ACC112 (cell line): Measurements from ENCODE around the gene HLA-DOA.
A peak's percentile ranks its signal among the peaks of the same experiment; 100 is the strongest.

Source experiments
- H2AFZ ChIP-seq: fragments of 200-600 bp; sonication (generic); one replicate; pipeline ENCODE4 v1.6.0; 2017; ENCODE audit warnings: antibody characterized with exemption, low read length; ENCODE audit not compliant: unreplicated experiment
- H3K27ac ChIP-seq: fragments of 200-600 bp; sonication (generic); 2 replicates; pipeline ENCODE4 v1.5.1; 2014; ENCODE audit warnings: low read depth, mild to moderate bottlenecking, antibody characterized with exemption, low read length, moderate library complexity
- H3K27me3 ChIP-seq: fragments of 200-600 bp; sonication (generic); 2 replicates; pipeline ENCODE4 v1.6.1; 2014; ENCODE audit warnings: mild to moderate bottlenecking, antibody characterized with exemption, low read length, moderate library complexity, mixed read lengths; ENCODE audit not compliant: insufficient read depth
- H3K36me3 ChIP-seq: fragments of 200-600 bp; sonication (generic); 2 replicates; pipeline ENCODE4 v1.6.1; 2016; ENCODE audit warnings: mild to moderate bottlenecking, antibody characterized with exemption, low read length, moderate library complexity, mixed read lengths; ENCODE audit not compliant: insufficient read depth
- H3K4me1 ChIP-seq: fragments of 200-600 bp; sonication (generic); one replicate; pipeline ENCODE4 v1.6.1; 2016; ENCODE audit warnings: low read length, mixed read lengths; ENCODE audit not compliant: insufficient read depth, unreplicated experiment, control insufficient read depth
- H3K4me3 ChIP-seq: fragments of 200-600 bp; sonication (generic); 2 replicates; pipeline ENCODE4 v1.5.1; 2014; ENCODE audit warnings: mild to moderate bottlenecking, low read depth, low read length
- H3K79me2 ChIP-seq: fragments of 200-600 bp; sonication (generic); one replicate; pipeline ENCODE4 v1.6.0; 2016; ENCODE audit warnings: low read length; ENCODE audit not compliant: control insufficient read depth, unreplicated experiment, insufficient read depth

The HLA-DOA gene

DNA sequence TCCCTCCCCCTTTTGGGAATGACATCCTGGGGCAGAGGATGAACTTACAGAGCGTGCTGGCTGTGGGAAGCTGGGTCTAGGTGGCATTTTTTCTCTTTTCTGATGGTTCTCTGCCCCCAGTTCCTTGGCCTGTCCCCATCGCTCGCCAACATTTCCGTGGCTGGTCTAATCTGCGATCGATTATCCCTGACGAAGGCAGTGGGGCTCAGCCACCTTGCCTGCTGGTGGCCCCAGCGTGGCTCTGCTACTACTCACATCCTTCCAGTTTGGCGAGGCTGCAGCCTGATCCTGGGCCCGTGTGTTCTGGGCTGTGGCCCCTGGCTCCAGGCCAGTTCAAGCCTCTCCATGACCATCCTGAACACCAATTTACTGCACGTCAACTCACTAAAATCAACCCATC, 6.4 kb upstream of the HLA-DOA start:
- Histone ChIP-seq H3K4me1 (peaks cover 15% of the 10 kb centered on the region), H3K4me3 (no peak overlapping the region), H3K27me3 (peaks cover 21% of the 10 kb centered on the region; the same call in 1 of the 2 replicates), H3K79me2 (no peaks in the 10 kb centered on the region), H3K36me3 (no peaks in the 10 kb centered on the region), H3K27ac (no peak overlapping the region), H2AFZ (no peak overlapping the region)

DNA sequence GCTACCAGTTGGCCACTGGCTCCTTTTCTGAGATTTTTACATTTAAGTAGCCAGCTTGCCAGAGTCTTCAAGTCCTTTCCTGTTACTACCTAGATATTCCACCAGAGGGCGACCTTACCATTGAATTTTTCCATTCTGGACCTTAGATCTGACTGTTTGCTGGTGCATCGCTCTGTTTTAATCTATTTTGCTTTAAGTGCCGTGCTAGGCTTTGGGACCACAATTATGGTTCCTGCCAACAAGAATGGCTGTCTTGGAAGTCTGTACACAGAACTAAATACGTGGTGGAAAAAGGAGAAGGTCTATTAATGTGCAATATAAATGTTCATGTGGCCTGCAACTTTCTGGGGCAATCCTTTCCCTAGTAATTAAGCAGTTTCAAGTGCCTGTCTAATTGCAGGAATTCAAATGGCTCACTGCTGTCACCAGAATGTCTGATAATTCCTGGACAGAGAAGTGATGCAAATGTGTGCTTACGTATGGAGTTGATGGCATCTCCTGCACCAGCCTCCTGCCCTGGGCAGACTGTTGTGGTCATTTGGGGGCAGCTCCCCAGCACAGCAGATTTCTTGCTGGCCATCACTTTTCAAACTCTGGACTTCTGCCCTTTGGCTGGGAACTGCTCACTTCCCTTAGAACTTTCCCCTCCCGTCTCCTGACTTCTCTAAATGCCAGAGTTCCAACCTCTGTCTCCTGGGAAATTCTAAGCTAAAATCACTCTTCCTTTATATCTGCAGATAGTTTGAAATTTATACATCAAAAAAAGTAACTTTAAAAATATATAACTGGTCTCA, 5.6 kb upstream of the HLA-DOA start:
- Histone ChIP-seq H3K79me2 (no peaks in the 10 kb centered on the region), H3K27me3 (peaks cover 21% of the 10 kb centered on the region; the same call in 1 of the 2 replicates), H2AFZ (peak overlapping the region; percentile 67), H3K27ac (no peak overlapping the region), H3K4me3 (no peak overlapping the region), H3K36me3 (no peaks in the 10 kb centered on the region), H3K4me1 (peaks cover 15% of the 10 kb centered on the region)

DNA sequence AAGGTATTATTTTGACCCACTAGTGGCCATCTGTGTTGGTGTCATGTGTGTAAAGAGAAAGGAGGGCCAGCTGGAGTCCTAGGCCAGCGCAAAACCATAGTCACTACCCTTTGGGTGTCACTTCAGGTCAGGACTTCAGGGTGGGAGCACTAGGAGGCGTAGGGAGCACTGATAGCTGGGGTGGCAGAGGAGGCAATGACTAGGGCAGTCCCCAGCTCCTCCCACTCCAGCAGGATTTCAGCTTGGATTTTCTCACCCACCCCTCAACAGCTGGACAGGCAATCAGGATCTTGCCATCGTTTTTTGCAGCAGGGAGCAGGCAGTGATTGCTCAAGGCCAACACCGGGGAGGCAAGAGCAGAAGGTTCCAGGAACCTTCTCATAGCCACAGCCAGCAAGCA, 4.2 kb upstream of the HLA-DOA start:
- no peak overlapping the region for H2AFZ ChIP-seq
- H3K36me3 ChIP-seq: no peaks in the 10 kb centered on the region
- peaks cover 13% of the 10 kb centered on the region for H3K4me1 ChIP-seq
- H3K79me2 ChIP-seq: no peaks in the 10 kb centered on the region
- H3K27me3 ChIP-seq: peaks cover 26% of the 10 kb centered on the region; the same call in 1 of the 2 replicates
- H3K4me3 ChIP-seq: no peak overlapping the region
- no peak overlapping the region for H3K27ac ChIP-seq

DNA sequence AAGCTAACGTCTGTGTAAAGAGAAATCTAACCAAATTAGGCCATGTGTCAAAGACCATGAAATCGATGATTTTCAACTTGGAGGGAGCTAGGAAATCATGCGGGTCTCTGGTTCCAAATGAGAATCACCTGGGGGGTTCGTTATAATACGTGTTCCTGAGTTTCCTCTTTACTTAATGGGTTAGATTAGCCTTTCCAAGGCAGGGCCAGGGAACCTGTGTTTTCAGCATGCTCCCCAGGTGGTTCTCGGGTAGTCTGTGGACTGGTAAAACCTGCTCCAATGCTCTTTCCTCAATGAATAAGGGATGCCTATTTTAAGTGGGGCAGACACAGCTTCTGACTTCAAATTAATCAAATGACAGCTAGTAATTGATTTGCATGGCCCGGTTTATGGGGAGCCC, 965 bp upstream of the HLA-DOA start:
- Histone ChIP-seq H3K36me3 (no peaks in the 10 kb centered on the region), H3K27ac (no peak overlapping the region), H3K27me3 (peaks cover 28% of the 10 kb centered on the region; the same call in 1 of the 2 replicates), H3K79me2 (no peaks in the 10 kb centered on the region), H2AFZ (no peak overlapping the region), H3K4me3 (no peak overlapping the region), H3K4me1 (peaks cover 3% of the 10 kb centered on the region)

DNA sequence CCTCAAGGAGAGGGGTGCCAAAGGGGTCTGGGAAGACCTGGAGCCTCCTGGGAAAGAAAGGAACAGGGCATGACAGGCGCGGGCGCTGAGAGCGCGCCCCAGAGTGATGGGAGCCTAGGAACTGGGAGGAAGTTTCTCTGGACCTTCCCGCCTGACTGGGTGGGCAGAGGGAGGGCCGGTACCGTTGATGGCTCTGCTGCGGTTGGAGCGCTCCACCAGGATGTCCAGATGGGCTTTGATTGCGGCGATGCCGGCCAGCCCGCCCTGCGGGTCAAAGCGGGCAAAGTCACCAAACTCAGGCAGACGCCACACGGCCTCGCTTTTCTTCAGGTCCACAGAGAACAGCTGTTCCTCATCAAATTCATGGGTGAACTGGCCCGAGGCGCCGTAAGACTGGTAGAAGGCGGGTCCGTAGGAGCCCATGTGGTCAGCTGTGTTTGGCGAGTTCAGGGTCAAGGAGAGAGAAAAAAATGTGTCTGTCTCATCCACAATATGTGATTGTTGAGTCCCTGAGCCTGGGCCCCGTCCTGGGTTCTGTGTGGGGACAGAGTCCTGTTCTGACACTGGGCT, 1.5 kb downstream of the HLA-DOA start:
- no peak overlapping the region for H3K4me3 ChIP-seq
- peaks cover 3% of the 10 kb centered on the region for H3K4me1 ChIP-seq
- H3K27ac ChIP-seq: no peak overlapping the region
- no peak overlapping the region for H2AFZ ChIP-seq
- H3K27me3 ChIP-seq: peaks cover 35% of the 10 kb centered on the region
- H3K79me2 ChIP-seq: no peaks in the 10 kb centered on the region
- no peaks in the 10 kb centered on the region for H3K36me3 ChIP-seq

DNA sequence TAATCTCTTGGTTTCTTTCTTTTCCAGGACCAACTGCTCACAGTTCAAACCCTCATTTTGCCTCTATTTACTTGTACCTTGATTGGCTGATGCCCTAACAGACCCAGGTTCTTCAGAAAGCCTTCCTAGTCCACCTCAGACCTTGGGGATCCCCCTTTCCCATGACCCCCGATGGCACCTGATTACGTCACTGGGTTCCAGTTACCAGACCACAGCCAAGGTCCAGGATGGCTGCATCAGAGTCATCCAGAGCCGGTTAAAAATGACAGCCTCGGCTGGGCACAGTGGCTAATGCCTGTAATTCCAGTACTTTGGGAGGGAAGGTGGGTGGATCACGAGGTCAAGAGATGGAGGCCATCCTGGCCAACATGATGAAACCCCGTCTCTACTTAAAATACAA, 4.5 kb downstream of the HLA-DOA start:
- H3K4me1 ChIP-seq: peaks cover 3% of the 10 kb centered on the region
- peaks cover 56% of the 10 kb centered on the region for H3K27me3 ChIP-seq
- H2AFZ ChIP-seq: no peak overlapping the region
- H3K4me3 ChIP-seq: no peak overlapping the region
- no peak overlapping the region for H3K27ac ChIP-seq
- H3K36me3 ChIP-seq: no peaks in the 10 kb centered on the region
- H3K79me2 ChIP-seq: no peaks in the 10 kb centered on the region

DNA sequence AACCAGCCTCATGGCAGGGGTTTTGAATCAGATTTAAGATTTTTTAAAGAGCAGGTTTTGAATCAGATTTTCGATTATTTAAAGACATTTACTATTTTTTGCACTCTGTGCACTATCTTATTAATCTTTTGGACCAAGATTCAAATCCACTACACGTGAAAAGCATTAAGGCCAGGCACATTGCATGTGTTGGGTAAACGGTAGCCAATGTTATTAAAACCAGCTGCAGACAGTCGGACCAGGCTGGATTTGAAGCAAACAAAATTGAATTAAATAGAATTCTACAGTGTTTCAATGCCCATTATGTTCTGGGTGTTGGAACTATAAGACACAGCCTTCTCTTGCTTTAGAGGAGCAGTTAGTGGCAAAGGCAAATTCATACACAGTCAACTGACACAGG, 7.7 kb downstream of the HLA-DOA start:
- no peak overlapping the region for H3K4me3 ChIP-seq
- H3K27me3 ChIP-seq: peaks cover 49% of the 10 kb centered on the region
- H3K79me2 ChIP-seq: no peaks in the 10 kb centered on the region

DNA sequence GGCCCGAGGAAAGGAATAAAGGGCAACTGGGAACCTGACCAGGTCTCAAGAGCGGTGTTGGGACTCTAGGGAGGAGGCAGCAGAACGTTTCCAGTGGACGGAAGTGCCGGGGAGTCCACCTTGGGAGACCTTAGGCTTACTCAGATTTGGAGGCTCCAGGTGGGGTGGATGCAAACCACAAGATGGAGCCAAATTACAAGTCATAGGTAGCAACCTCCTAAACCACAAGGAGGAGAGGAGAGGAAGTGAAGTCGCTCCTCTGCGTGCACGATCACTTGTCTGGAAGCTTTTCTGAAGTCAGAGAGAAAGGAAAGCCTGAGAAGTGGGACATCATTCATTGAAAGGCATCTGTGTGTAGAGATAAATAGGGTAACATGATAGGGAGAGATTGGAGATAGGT, 9.3 kb downstream of the HLA-DOA start:
- H2AFZ ChIP-seq: no peak overlapping the region

More for the DNA sequence above, 7.7 kb downstream of the HLA-DOA start:
- Histone ChIP-seq H2AFZ (no peak overlapping the region), H3K4me1 (no peaks in the 10 kb centered on the region), H3K36me3 (no peaks in the 10 kb centered on the region), H3K27ac (no peak overlapping the region)

DNA sequence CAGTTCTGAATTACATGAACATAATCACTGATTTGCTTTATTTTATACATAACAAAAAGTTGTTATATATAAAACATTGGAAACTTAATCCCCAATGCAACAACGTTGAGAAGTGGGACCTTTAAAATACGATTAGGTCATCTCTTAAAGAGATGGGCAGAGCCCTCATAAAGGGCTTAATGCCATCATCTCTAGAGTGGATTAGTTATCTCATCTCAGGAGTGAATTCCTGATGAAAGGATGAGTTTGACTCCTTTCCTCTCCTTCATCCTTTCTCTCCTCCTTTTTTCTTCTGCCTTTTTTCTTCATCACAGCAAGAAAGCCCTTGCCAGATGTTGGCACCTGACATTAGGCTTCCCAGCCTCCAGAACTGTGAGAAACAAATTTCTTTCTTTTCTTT, 13.9 kb downstream of the HLA-DOA start:
- peaks cover 25% of the 10 kb centered on the region for H3K27me3 ChIP-seq
- no peak overlapping the region for H3K4me3 ChIP-seq
- no peak overlapping the region for H3K27ac ChIP-seq
- no peak overlapping the region for H2AFZ ChIP-seq
- no peaks in the 10 kb centered on the region for H3K79me2 ChIP-seq
- H3K4me1 ChIP-seq: no peaks in the 10 kb centered on the region
- H3K36me3 ChIP-seq: no peaks in the 10 kb centered on the region

More for the DNA sequence above, 9.3 kb downstream of the HLA-DOA start:
- Histone ChIP-seq H3K27ac (no peak overlapping the region), H3K4me1 (no peaks in the 10 kb centered on the region), H3K27me3 (peaks cover 62% of the 10 kb centered on the region), H3K36me3 (no peaks in the 10 kb centered on the region), H3K4me3 (no peak overlapping the region), H3K79me2 (no peaks in the 10 kb centered on the region)

DNA sequence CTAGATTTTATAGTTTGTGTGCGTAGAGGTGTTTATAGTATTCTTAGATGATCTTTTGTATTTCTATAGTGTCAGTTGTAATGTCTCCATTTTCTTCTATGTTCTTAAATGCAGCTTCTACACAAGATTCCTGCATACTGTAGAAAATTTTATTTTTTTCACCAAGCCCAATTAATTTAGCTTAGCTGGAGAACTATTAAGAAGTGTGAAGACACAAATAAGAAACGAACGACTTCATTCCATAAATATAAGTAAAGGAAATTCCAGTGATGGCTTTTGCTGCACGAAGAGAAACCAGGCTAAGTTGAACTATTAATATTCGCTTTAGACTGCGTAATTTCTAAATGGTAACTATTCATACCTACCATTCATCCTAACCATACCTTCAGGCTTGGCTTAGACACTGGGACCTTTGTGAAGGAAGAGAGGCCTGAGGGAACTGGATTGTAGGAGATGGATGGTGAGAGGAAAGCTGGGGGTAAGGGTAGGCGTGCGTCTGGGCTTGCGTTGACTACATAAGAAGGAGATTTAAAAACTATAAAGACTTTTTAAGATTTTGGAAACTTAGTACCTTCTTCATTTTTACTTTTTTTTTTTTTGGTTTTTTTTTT, 15.9 kb downstream of the HLA-DOA start:
- H3K27me3 ChIP-seq: peaks cover 19% of the 10 kb centered on the region; the same call in 1 of the 2 replicates
- no peak overlapping the region for H2AFZ ChIP-seq
- no peaks in the 10 kb centered on the region for H3K36me3 ChIP-seq
- no peak overlapping the region for H3K27ac ChIP-seq
- H3K4me1 ChIP-seq: no peaks in the 10 kb centered on the region
- H3K79me2 ChIP-seq: no peaks in the 10 kb centered on the region
- H3K4me3 ChIP-seq: no peak overlapping the region
